NCI-H446 (cell line): ENCODE measurements around the gene ZDHHC19.
"Not testable (repeated sequence)": the region's sequence is repeated elsewhere in the genome, so short reads cannot be mapped to it uniquely, and the experiment has no call there.

Experiments used
- DNase-seq, 2 experiments: peaks; one replicate each; lab custom pipeline; 2025; lab: John Stamatoyannopoulos, UW

The ZDHHC19 gene

DNA sequence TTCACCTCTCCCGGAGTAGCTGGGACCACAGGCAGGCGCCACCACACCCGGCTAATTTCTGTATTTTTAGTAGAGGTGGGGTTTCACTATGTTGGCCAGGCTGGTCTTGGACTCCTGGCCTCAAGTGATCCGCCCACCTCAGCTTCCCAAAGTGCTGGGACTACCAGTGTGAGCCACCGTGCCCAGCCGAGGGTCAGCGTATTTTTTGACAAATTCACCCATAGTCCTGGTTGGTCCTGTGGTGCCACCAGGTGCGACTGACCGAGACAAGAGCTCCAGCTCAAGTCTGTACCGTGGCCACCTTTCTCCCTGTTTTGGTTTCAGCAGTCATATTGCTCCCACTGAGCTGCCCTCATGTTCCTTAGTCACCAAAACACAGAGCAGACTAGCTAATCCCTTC, 13.9 kb upstream of the ZDHHC19 start:
- no peak for DNase-seq

DNA sequence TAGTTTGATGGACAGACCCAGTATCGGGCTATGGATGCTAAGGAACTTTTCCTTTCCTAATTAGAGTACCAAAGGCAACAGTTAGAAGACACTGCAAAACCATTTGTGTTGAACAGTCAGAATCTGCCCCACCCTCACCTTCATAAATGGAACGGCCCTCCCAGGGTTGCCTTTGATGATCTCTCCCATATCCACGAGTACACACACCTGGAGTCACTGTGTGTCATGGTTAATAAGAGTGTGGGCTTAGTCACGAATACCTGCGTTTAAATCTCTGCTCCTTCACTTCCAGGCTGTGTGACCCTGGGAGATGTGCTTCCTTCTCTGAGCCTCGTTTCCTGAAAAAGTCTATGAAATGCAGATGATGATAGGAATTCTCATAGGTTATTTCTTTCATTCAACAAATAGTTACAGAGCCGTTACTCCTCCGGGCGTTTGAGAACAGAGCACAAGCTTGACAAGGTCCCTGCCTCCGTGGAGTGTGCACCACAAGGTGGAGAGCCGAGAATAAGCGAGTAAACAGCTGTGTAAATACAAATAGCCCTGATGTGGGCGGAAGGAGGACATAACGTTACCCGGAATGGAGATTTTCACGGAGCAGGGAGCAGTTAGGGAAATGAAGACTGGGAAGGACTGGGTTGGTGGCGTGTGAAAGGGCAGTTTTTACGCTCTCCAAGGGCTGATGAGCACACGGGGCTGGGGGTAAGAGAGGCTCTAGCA, 11.8 kb upstream of the ZDHHC19 start:
- no peak for DNase-seq

DNA sequence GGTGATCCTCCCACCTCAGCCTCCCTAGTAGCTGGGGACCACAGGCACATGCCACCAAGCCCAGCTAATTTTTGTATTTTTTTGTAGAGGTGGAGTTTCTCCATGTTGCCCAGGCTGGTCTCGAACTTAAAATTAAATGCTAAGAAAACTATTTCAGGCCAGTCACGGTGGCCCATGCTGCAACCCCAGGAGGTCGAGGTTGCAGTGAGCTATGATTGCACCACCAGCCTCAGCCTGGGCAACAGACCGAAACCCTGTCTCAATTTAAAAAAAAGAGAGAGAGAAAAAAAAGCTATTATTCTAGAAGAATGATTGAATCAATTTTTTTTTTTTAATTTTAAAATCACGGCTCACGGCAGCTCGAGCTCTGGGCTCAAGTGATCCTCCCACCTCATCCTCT, 9.8 kb upstream of the ZDHHC19 start:
- no peak for DNase-seq

DNA sequence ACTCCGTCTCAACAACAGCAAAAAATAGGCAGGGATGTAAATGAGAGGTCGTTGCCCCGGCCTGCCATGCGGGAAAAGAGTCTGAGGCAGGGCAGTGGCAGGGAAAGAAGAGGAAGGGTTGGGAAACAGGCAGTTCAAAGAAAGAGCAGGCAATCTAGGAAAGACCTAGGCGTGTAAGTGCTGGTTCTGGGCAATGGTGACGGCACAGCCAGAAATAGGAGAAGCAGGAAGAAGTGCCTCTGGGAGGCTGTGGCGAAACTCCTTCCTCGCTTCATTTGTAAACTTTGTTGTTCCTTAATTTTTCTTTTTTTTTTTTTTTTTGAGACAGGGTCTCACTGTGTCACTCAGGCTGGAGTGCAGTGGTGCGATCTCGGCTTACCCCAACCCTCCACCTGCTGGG, 9.4 kb upstream of the ZDHHC19 start:
- no peak for DNase-seq

DNA sequence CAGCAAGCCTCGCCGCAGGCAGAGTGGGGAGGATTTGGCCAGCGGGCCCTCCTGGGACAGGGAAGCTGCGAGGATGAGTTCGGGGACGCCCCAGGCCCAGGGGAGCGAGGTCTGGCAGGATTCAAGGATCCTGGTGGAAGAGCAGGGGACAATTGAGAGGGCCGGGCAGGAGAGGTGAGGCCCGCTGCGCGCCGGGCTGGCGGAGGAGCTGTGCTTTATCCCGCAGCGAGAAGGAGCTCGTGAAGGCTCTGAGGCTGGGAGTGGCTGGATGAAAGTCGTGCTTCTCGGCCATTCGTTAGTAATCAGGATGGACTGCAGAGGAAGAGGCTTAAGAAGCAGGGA, 8.7 kb upstream of the ZDHHC19 start:
- DNase-seq: no peak

DNA sequence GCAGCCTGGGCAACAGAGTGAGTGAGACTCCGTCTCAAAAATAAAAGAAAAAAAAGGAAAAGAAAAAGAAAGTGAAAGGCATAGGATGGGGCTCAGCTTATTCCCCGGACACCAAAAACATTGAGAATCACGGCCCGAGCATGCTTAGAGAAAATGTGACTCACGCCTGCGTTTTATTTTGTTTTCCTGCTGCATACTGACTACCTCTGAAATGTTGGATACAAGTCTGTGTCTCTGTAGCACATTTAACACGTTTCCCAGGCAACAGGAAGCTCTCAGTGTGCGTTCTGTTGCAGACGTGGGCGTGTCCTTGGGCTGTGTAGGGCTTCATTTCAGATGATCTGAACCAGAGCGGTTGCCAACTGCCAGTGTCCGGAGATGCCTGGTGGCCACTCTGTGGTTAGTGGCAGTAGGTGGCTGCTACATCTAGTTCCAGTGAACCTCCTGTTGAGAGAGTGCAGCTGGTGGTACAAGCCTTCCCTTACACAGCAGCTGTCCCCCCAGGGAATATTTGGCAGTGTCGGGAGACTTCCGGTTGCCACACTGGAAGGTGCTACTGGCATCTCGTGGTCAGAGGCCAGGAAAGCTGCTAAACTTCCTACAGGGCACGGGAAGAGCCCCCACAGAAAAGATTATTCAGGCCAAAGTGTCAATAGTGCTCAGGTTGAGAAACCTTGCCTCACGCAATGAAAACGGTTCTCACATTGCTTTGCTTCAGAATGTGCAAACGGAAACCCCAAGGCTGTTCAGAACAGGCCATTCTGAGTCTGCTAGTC, 8.2 kb upstream of the ZDHHC19 start:
- DNase-seq: peak; percentile 16 to 45

DNA sequence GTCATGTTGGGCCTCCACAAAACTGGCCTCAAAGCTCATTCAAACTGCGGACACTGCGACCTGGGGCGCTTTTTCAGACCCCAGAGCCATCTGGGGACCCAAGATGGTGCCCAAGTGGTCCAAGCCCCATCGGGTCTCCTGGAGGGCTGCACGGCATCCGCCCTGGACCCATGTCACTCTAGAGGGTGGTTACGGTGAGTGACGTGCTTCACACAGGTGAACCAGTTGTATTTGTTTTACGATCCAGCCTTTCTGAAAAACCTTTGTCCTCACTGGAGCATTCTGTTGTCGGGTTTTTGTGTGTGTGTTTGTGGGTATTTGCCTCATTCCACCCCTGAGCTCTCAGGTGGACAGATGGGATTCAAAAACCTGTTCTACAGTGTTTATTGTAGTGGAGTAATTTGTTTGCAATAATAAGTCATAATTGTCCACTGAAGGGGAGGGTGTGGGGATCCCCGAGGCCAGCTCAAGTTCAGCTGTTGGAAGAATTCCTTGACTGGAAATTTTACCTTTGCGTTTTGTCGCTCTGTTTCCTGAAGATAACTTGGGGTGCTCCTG, 7.0 kb upstream of the ZDHHC19 start:
- DNase-seq: no peak

DNA sequence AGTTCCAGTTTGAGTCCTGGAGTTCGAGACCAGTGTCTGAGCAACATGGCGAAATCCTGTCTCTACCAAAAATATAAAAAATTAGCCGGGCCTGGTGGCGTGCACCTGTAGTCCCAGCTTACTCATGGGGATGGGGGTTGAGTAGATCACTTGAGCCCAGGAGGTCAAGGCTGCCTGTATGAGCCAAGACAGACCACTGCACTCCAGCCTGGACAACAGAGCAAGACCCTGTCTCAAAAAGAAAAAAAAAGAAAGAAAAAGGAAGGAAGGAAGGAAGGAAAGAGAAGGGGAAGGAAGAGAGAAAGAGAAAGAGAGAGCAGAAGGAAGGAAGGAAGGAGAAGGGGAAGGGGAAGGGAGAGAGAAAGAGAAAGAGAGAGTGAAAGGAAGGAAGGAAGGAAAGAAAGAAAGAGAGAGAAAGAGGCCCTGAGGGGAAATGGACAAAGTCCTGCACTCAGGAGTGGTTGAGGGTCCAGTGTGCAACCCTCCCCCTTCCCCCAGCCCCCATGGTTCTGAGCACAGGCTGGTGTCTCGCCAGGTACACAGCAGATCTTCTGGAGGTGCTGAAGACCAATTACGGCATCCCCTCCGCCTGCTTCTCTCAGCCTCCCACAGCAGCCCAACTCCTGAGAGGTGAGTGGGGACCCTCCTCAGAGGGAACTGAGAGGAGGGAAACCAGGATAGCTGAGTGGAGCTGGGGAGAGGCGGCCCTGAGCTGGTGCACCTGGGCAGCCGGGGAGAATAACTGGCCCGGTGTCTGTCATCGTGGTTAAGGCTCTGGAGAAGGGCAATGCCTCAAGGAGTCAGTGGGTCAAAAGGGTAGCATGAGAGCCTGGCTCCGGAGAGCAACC, 6.3 kb upstream of the ZDHHC19 start:
- no peak for DNase-seq

DNA sequence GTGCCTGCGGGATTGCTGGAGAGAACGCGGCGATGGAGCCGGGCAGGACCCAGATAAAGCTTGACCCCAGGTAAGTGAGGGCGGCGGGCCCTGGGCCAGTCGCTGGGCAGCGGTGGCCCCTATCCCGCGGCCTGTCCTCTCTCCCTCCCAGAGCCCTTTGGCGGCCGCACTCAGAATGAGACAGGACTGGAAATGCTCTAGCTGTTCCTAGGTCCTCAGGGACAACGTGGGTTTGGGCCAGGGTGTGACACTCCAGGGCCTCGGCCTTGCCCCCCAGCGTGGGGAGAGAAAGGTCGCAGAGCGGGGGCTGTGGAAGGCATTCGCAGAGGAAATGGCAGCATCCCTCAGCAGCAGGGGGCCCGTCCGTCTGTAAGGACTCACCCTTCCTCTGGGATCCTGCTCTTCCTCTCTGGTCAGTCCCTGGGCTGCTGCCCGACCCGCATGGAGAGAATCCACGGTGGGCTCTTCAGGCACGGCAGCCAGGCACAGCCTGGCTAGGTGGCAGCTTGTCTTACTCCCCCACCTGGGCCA, 5.5 kb upstream of the ZDHHC19 start:
- DNase-seq: no peak

DNA sequence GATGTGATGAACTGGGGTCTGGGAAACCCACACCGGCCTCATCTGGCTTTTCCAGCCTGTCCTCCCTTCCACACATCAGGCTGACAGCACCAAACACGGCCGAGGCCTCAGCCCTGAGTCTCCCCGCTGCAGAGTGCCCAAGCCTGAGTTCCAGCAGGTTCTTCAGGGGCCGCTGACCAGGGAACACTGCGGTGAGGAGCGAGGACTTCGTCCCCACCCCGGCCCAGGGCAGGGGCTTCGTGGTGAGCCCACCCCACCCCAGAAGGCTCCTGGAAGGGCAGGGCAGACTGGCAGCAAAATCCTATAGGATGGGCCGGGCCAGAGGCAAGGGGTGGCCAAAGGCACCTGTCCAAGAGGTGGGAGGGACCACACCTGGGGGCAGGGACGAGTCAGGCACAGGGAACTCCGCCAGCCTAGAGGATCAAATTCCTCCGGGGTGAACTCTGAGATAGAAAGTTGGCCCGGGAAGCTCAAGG, 4.9 kb upstream of the ZDHHC19 start, which contains the start of gene SLC51A:
Gene SLC51A, plus strand, starts transcription at position 446 of the 476 bp plus-strand sequence. CDS start 179 bp downstream, outside the sequence.
- no peak for DNase-seq

DNA sequence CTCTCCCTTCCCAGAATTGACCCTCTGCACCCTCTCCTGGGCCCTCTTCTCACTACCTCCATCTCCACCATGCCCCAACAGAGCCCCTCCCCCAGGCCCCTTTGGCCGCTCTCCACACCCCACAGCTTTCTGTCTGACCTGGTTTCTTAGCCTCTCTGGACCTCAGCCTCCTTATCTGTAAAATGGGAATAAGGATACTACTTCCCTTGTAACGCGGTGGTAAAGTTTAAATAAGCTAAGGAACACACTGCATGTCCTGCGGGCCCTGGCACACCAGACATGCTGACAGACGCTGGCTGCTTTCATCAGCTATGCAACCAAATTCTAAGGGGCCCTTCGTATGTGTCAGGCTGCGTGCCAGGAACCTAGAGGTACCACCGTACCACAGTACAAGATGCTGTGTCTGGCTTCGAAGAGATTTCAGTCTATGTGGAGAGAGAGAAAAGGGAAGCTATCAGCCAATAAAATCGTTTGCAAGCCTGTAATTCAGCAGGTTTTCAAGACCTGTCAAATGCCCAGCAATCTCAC, 4.4 kb upstream of the ZDHHC19 start:
- no peak for DNase-seq

DNA sequence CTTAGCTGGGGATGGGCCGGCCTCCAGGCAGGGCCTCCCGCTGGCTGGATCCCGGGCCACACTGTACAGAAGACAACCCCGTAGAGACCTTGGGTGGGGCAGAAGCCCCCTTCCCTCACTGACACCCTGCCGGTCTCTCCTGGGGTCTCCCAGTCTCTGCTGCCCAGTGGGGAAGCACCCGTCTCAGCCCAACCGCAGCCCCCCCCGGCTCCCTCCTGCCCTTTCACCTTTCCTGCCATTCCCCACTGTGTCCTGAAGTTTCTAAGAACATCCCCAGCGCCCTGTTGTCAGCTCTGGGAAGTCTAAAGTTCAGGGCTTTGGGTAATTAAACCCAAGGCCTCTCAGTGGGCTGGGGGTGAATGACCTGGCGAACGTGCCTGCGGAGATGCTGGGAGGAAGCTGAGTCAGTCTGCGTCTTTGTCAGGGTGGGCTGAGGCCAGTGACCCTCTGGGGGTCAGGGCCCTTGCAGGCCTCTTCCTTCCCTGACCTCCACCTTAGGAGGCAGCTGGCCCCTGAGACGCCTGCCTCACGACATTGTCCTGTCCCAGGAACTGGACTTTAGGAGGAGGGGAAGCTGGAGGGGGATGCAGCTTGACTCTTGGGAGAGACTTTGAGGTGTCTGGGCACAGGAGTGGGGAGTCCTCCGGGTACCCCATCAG, 3.7 kb upstream of the ZDHHC19 start:
- no peak for DNase-seq

DNA sequence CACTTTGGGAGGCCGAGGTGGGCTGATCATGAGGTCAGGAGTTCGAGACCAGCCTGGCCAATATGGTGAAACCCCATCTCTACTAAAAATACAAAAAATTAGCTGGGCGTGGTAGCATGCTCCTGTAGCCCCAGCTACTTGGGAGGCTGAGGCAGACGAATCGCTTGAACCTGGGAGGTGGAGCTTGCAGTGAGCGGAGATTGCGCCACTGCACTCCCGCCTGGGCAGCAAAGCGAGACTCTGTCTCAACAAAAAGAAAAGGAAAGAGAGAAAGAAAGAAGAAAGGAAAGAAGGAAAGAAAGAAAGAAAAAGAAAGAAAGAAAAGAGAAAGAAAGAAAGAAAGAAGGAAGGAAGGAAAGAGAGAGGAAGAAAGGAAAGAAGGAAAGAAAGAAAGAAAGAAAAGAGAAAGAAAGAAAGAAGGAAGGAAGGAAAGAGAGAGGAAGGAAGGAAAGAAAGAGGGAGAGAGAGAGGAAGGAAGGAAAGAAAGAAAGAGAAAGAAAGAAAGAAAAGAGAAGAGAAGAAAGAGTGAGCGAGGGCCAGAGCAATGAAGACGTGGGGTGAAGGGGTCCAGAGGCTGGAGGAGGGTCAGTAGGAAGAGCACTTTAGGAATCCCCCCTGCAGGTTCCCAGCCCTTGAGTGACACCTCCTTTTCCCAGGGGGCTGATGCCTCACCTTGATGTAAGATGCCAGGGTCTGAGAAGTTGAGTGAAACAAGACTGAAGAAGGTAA, 1.1 kb downstream of the ZDHHC19 start:
- not testable (repeated sequence) for DNase-seq

DNA sequence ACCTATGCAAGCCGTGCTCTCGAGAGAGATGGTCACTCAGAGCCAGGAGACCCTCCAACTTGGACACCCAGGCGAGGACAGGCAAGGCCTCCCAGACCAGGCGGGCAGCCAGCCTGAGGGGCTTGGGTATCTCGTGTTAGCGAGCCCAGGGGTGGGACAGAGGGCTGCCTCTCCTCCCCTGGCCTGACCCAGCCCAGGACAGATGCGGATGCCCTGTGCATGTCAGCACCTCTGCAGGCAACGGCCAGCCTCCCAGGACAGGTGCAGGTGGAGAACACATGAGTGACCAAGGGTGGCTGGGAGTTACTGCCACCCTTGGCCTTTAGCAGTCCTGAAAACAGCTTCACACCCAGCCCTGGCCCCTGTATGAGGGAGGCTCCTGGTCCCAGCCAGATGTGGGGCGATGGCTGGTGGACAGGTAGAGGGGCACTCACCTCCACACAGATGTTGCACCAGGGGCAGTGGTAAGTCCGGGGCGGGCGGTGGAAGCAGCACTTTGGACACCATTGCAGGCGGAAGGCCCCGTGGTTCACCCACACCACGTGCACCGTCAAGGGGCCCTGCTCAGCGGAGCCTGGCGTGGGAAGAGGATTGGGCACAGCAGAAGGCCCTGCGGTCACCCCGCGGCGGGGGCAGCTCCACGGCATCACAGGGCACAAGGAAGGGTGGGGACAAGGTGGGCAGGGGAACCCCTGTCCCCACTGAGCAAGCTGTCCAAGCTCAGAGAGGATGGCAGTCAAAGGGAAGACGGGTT, 2.1 kb downstream of the ZDHHC19 start:
- DNase-seq: no peak

DNA sequence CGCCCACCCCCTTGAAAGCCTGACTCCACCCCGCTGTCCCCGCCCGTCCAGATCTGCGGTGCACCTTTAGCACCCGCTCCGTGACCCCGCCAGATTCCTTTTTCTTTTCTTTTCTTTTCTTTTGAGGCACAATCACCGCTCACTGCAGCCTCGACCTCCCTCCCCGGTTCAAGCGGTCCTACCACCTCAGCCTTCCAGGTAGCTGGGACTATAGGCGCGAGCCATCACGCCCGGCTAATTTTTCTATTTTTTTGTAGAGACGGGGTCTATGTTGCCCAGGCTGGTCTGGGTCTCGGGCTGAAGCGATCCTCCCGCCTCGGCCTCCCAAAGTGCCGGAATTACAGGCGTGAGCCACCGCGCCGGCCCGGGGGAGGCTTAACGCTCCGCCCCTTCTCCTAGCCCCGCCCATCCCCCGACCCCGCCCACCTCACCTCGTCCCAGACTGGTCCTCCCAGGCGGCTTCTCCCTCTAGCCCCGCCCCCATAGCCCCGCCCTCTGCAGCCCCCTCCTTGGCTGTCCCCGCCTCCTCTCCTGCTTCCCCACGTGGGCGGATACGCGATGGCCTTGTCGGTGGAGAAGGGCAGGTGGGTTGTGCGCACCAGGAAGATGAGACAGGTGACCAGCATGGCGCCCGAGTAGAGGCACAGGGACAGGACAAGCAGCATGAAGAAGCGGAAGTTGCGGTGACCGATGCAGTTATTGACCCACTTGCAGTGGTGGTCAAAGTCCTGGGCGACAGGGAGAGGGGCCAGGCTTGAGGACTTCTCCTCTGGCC, 3.2 kb downstream of the ZDHHC19 start:
- no peak for DNase-seq

DNA sequence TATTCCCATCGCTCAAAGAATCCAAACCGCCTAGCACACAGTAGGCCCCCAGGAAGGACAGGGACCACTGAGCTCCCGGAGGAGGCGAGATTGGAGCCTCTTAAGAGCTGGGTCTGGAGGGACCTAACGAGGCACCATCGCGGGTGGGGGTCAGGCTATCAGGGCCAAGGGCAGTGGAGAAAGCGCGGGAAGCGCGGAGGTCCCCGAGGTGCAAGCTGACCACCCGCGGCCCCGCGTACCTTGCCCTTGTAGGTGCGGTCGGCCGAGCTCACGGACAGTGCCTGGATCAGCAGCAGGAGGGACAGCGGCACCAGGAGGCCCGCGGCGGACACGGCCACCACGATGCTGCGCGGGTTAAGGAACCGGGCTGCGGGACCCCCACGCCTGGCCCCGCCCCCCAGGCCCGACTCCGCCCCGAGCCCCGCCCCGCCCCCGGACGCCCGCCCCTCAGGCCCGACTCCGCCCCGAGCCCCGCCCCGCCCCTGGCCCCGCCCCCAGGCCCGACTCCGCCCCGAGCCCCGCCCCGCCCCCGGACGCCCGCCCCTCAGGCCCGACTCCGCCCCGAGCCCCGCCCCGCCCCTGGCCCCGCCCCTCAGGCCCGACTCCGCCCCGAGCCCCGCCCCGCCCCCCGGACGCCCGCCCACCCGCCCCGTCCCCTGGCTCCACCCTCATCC, 3.9 kb downstream of the ZDHHC19 start:
- DNase-seq: no peak

DNA sequence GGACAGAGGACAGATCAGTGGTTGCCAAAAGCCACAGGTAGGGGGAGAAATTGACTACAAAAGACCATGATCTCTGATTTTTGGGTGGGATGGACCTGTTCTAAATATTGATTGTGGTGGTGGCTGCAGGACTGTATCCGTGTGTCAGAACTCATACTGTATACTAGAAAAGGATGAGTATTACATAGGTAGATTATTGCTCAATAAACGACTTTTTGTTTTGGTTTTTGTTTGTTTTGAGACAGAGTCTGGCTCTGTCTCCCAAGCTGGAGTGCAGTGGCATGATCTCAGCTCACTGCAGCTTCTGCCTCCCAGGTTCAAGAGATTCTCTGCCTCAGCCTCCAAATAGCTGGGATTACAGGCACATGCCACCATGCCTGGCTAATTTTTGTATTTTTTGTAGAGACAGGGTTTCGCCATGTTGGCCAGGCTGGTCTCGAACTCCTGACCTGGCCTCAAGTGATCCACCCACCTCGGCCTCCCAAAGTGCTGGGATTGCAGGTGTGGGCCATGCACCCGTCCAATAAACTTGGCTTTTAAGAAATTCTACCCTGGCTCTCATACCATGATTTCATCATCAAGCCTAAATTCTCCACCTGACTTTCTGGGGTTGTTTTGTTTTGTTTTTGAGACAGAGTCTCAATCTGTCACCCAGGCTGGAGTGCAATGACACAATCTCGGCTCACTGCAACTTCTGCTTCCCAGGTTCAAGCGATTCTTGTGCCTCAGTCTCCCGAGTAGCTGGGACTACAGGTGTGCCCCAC, 5.6 kb downstream of the ZDHHC19 start:
- DNase-seq: not testable (repeated sequence)

DNA sequence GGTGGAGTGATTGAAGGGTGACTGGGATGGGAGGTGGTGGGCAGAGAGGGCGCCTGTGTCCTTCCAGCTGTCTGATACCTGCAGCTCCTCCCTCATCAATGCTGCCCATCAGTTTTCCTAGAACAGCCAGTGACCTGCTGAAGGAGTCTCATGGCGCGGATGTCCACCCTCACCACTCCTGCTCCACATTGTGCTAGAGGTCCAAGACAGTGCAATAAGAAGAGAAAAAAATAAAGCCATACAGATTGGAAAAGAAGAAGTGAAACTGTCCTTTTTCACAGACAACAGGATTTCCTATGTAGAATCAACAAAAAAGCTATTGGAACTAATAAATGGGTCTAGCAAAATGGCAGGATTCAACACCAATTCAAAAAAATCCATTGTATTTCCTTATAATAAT, 7.4 kb downstream of the ZDHHC19 start:
- no peak for DNase-seq
